ENCODE data around the gene C1QTNF9. TPM values are rescaled to one million over a fixed set of nuclear protein-coding genes. Genes with fewer than 3 reads are reported as not detected.
"Not testable (repeated sequence)": the region's sequence is repeated elsewhere in the genome, so short reads cannot be mapped to it uniquely, and the experiment has no call there.

Gene C1QTNF9
- total RNA-seq, 2 donors from 2014 or later = 0.39 TPM; not detected in 1

DNA sequence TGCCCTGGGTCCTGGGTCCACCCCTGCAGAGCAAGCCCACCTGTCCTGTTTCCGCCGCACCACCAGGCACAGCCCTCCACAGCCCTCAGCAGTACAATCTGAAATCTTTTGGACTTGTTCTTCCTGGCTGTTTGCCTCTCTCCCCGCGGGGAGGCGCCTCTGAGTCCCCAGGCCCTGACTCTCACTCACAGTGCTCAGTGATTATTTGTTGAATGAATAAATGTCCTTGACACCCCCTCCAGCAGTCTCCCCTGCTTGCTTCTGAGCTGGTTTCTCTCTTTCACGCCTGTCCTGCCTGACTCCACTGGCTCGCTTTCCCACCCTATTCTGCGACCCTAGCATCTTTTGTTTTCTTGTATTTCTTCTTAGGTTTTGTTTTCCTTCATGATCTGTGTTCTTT lies 56.9 kb downstream of the C1QTNF9 start:
- H3K4me3 Mint-ChIP-seq; ATAC-seq; DNase-seq (ENCODE audit: low spot score); H3K36me3 Mint-ChIP-seq; H3K4me1 Mint-ChIP-seq (ENCODE audit: low read depth in 2 of 2); H3K27ac Mint-ChIP-seq; H3K9me3 Mint-ChIP-seq: not testable (repeated sequence)
- H3K27me3 Mint-ChIP-seq = peaks cover 11 to 13% of the 10 kb centered on the region in 2 donors

DNA sequence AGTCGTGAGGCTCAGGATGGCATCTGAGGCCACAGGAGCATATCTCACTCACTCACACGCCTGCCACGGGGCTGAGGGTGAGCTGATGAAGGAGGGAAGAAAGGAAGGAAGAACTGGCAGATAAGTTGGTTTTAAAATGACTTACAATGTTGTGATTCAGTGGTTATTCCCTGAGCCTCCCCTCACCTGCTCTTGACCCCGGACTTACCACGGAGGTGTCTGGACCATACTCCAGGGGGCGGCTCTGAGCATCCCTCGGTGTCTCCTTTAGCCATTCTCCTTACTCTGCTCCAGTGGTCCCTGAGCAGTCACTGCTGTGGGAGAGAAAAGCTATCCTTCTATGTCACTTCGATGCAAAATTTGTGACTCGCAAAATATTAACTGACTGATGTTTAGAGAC lies 61.9 kb downstream of the C1QTNF9 start:
- not testable (repeated sequence) for H3K36me3 Mint-ChIP-seq; H3K27ac Mint-ChIP-seq; H3K4me1 Mint-ChIP-seq (ENCODE audit: low read depth in 2 of 2); H3K4me3 Mint-ChIP-seq; DNase-seq (ENCODE audit: low spot score); ATAC-seq; H3K9me3 Mint-ChIP-seq
- peaks cover 23 to 25% of the 10 kb centered on the region in 2 donors for H3K27me3 Mint-ChIP-seq

Other genes with a start within 250 kb of the C1QTNF9 start
- gene SPATA13, start 148.9 kb upstream of the C1QTNF9 start, total RNA-seq = 100 to 1,000 TPM in 1 of 2 donors, 10 to 100 TPM in 1; 81.6 to 107 TPM
- gene PARP4, start 203.2 kb downstream of the C1QTNF9 start, total RNA-seq = 10 to 100 TPM; 55.8 to 71.8 TPM

All from natural killer cell treated with Interleukin-12 subunit alpha and Interleukin-12 subunit beta and Interleukin-15 and Interleukin-18, amount 100 ng/mL, for 72 hours (primary cell).